Left kidney (tissue), 2 donors: Measurements from ENCODE around the gene PITPNC1. TPM values are rescaled to one million over a fixed set of nuclear protein-coding genes. Genes with fewer than 3 reads are reported as not detected.
"Not testable (repeated sequence)": the region's sequence is repeated elsewhere in the genome, so short reads cannot be mapped to it uniquely, and the experiment has no call there.

Source experiments
- DNase-seq: peaks from one replicate; pipeline ENCODE4 v3.0.0-alpha.2; 2013
- polyA plus RNA-seq: library from polyadenylated mRNA; unstranded; fragments of 120-200 nt; gene quantifications from one replicate; pipeline ENCODE4 v1.2.1, GENCODE V29; 2013; ENCODE audit not compliant: insufficient read length

PITPNC1 gene
- polyA plus RNA-seq, 1 donor, result 22.3 TPM

DNA sequence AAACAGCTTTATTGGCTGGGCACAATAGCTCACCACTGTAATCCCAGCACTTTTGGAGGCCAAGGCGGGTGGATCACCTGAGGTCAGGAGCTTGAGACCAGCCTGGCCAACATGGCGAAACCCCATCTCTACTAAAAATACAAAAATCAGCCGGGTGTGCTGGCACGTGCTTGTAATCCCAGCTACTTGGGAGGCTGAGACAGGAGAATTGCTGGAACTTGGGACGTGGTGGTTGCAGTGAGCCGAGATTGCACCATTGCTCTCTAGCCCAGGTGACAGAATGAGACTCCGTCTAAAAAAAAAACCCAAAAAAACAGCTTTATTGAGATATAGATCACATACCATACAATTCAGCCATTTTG, 274.1 kb downstream of the PITPNC1 start:
- not testable (repeated sequence) for DNase-seq

DNA sequence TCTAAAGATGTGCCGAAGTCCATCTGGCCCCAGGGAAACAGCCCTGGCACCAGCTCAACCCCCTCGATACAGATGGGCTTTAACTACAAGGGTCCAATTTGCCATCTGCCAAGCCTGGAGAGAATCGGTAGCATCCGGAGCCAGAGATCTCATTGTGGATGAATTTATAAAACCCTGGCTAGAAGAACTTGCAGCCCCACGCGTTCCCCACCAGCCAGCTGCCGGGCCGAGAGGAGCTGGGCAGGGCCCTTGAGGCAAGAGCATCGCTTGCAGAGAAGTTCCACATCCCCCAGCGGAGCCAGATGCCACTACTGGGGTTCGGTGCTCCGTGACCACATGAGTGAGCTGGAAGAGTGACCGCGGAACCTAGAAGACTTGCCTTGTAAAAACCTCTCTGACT, 275.4 kb downstream of the PITPNC1 start:
- DNase-seq, result no peak

DNA sequence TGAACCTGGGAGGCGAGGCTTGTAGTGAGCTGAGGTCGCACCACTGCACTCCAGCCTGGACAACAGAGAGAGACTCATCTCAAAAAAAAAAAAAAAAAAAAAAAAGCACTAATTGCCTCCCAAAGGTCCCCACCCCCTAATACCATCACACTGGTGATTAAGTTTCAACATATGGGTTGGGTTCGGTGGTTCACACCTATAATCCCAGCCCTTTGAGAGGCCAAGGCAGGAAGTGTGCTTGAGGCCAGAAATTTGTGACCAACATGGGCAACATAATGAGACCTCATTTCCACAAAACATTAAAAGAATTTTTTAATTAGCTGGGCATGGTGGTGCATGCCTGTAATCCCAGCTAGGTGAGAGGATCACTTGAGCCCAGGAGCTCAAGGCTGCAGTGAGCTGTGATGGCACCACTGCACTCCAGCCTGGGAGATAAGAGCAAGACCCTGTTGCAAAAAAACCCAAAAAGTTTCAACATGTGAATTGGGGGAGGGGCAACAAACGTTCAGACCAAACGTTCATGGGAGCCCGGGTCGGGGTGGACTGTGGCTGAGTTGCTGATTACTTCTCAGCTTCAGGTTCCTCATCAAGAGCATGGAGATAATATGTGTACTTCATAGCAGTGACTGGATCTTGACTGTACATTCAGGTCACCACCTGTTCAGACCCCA, 278.5 kb downstream of the PITPNC1 start:
- DNase-seq, result no peak

DNA sequence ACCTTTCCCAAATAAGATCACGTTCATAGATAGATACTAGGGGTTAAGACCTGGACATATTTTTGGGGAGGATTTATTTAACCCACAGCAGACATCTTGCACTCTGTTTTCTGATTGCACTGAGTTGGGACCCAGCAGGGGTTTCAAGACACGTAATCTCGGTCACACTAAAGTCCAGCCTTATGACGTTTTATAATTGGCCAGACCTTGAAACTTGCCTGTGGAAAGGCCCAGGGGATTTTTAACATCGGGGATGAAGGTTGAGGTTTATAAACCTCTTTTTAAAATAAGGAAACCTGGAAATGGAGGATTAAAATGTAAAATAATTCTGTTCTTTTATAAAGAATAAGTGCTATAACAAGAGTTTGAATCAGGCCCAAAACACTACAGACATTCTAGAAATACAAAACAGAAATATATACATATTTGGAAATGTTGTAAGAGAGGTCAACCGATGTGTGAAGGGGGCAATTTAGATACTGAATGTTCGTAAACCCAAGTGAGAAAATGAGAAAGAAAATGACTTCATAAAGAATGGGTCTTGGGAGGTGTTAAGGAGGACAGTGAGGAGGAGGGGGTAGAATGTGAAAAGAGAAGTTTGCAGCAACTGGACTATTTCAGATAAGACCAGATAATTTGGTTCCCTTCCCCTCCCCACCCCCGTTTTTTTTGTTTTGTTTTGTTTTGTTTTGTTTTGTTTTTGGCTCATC, 279.6 kb downstream of the PITPNC1 start:
- no peak for DNase-seq

DNA sequence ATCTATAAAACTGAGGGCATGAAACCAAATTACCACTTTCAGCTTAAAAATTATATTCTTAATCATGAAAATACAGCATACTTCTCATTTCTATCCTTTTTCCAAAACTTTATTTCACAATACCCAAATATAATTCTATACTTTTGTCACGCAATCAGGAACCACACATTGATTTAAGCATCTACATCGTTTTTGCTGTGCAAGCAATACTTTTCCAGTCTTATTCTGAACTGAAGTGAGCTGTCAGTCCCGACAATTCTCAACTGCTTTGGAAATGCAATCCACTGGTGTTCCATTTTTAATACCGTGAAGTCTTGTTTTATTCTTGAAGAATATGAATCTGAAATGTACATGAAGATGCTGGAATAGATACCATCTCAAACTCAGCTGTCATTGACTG, 280.5 kb downstream of the PITPNC1 start:
- DNase-seq, result no peak

DNA sequence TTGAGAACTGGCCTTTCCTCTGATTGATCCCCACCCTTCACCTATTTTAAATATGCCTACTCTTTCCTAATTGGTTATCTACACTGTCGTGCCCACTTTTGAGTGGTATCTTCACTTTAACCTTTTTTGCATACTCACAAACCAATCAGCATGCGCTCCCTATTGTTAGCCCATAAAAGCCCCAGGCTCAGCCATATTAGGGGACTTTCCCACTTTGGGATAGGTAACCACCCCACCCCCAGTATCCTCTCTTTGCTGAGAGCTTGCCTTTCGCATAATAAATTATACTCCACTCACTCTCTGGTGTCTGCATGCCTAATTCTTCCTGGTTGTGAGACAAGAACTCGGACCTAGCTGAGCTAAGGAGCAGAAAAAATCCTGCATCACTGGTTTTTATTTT, 281.2 kb downstream of the PITPNC1 start:
- DNase-seq, result no peak

DNA sequence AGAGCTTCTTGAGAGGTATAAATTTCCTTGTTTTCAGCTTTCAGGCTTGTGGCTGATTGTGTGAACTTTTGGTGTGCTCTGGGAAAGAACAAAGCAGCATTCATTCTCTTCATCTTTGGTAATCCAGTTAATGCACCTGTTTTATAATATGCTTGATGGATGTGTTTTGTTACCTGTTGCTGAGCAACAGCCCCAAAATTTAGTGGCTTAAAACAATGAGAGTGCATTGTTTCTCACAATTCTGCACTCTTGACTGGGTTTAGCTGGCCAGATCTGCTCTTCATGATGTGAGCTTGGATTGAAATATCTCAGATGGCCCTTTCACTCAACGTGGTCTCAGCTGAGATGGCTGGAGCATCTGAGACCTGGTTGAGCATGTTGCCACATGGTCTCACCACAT, 281.9 kb downstream of the PITPNC1 start:
- DNase-seq, result no peak

DNA sequence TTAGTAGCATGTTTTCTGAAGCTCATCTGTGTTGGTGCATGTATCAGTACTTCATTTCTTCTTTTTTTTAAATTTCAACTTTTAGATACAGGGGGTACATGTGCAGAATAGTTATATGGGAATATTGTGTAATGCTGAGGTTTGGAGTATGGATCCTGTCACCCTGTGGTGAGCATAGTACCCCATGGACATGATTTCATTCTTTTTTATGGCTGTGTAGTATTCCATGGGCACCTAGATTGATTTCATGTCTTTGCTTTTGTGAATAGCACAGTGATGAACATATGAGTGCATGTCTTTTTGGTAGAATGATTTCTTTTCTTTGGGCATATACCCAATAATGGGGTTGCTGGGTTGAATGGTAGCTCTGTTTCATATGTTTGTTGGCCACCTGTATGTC, 285.6 kb downstream of the PITPNC1 start:
- no peak for DNase-seq

DNA sequence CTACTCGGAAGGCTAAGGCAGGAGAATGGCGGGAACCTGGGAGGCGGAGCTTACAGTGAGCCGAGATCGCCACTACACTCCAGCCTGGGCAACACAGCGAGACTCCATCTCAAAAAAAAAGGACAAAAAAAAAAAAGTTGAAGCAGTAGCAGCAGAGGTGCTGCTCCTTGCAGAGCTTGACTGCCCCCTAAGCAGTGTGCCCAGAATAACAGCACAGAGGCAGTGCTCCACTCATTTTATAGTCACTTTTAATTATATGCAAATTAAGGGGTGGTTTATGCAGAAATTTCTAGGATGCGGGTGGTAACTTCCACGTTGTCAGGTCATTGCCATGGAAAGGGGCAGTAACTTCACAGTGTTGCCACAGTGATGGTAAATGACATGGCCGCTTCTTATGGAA, 286.4 kb downstream of the PITPNC1 start:
- no peak for DNase-seq

DNA sequence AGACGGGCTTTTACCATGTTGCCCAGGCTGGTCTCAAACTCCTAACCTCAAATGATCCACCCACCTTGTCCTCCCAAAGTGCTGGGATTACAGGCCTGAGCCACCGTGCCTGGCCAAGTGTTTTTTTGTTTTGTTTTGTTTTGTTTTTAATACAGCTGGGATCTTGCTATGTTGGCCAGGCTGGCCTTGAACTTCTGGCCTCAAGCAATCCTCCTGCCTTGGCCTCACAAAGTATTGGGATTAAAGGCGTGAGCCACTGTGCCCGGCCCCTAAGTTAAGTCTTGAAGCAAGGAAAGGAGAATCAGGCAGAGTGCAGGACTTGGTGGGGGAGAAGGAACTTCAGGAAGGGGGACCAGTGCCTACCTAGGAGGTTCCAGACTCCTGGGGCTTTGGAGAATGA, 288.9 kb downstream of the PITPNC1 start:
- DNase-seq, result no peak

DNA sequence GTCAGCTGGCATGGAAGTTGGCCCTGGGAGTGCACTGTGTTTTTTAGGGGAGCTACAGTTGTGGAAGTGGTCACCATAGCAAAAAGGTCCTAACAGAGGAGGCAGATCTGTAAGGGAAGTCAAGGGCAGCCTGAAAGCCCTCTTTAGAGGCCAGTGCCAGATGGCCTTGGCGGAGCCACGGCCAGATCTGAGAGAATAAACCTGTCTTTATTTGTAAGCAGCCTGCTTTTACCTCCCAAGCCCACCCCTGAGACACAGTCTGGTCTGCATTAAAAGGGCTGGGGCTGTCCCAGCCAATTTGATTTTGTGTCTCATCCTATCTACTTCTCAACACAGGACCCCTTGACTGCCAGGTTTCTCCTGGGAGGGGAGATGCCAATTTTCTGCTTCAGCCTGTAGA, 289.6 kb downstream of the PITPNC1 start:
- DNase-seq, result no peak

DNA sequence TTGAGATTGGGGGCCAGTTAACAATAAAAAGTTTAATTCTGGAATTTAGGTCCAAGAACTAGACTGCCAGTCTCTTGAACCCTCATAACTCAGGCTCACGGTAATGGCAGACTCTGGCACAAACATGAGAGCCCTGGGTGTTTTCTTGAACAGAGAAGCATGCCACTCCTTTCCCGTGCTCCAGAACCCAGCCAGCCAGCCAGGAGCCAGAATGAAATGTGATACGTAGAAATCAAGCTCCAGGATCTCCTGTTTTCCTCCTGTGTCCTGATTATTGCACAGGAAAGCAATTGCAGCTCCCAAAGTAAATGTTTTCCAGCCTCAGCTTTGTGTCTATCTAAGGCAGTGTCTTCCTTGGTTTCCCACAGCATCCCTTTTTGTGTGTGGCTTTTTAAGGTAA, 294.4 kb downstream of the PITPNC1 start:
- DNase-seq, result no peak

DNA sequence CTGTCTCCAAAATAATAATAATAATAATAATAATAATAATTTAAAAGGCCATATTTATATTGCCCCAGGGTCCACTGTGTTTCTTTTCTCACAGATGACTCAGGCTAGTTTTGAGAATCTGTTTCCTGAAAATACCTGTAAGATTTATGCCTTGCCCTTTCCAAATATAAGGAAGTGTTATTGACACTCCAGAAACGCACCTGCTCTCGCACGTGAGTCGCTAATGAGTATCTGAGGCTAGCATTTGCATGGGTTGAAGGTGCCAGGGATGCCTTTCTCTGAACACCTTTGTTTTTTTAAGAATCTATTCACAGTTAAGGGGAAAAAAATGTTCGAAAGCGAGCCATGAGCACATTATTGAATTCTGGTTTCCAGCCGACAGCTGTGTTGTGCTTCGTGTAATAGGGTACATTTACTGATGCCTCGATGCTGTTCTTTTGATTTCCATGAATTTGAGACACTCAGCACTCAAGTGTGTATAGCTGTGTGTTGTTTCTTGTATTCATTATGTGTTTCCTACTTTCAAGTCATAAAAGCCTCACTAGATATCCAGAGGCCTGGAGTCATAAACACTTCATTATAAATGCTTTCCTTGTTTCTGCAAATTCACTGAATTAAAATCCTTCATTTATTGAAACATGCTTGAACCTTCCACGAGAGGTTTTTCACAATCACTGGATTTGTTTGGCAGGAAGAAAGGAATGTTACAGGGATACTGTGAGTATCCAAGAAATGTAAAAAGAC, 295.7 kb downstream of the PITPNC1 start:
- DNase-seq, result no peak

DNA sequence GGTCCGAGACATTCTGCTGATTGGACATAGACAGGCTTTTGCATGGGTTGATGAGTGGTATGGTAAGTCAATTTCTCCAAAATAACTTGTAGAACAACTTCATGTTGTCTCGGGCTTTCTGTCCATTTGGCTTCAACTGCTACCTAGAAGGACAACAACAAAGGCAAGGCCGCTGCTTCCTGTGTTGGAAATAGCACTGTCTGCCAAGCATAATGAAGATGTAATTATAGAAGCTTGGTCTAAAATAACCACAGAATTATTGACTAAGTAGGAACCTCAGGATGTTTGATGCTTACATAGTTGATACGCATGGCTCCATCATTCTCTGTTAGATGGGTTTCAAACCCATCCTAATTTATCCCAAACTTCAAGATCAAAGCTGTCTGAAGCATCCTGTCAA, 298.4 kb downstream of the PITPNC1 start:
- no peak for DNase-seq

DNA sequence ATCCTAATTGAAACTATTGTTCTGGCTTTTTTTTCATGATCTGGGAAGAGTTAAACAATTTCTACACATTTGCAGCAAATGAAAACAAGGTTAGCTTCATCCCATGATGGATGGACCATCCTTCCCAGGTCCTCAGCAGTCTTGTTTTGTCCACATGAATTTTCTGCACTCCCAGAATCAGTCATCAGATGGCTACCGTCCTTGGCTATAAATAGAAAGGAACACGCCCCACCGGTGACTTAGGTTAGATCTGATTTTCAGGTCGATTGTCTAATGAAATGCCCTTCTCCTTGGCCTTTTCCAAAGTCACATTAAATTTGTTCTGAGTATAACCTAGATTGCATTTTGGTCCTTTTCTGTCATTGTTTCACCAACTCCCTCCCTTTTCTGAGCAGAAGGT, 299.2 kb downstream of the PITPNC1 start:
- no peak for DNase-seq

DNA sequence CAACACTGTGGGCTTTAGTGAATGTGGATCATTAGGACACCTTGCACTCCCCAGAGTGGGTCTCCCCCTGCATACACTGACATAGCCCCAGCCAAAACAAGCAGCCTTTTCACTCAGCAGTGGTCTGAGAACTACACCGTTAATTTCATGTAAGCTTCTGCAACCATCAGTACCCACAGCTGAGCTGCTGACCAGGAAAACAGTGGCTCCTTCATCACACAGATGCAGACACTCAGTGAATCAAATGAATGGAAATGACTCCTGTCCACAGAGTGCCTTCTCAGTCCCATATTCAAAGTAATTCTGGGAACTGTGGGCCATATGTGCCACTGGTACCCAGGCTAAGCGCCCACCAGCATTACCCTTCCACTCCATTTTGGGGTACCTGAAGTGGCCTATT, 301.3 kb downstream of the PITPNC1 start:
- DNase-seq, result no peak

DNA sequence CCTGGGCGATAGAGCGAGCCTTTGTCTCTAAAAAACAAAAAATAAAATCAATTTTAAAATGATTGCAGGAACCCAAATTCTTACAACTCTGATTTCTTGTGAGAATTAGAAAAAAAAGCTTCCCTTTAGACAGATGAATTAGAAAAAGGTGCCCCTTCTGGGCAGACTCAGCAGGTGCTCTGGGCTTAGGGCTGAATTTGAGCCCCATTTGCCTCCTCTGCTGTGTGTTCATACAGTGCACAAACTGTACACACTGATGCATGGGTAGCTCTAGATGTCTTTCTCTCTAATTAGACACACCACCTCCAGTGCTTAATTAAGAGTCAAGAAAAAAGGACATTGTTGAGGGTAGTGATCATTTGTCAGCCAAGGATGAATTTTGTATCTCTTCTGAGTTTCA, 302.1 kb downstream of the PITPNC1 start:
- DNase-seq, result no peak

DNA sequence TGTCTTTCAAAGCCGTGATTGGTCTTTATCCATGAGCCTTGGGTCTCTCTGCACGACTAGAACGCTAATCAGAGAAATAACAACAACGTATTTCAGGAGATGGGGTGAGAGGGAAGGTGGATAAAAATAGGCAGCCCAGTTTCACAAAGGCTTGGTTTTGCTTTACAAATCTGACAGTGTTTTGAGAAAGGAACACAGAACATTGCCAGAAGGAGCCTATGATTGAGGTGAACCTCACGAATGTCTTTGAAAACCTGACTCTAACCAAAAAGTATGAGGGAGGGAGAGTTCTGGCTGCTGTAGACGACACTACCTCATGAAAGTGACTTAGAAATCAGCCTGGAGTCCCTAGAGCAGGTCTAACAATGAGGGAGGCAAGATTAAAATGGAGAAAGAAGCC, 302.6 kb downstream of the PITPNC1 start:
- no peak for DNase-seq

DNA sequence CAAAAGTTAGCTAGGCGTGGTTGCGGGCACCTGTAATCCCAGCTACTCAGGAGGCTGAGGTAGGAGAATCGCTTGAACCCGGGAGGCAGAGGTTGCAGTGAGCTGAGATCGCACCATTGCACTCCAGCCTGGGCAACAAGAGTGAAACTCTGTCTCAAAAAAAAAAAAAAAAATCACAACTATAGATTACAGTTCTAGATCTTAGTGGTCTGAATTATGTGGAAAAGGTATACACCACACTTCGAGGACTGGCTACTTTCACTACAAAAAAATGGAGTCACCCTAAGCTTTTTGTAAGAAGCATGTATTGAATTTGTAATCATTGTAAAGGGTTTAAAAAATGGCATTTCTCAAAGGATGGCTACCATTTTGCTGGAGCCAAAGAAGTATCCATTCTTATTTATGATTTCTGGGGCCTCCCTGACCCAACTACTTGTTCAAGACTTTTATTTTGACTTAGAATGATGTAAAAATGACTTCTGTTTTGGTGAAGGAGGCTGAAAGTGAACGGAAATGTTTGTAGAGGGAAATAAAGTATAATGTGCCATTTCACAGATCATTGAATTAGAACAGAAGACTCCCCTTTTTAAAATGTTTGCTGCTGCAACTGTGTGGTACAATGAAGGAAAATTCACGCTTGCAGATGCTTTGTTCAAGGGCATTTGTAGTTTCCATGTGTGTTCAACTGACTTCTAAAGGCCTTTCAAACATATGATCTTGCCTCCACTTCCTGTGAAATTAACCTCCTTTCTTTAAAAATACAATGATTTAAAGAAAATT, 303.6 kb downstream of the PITPNC1 start:
- DNase-seq, result no peak

DNA sequence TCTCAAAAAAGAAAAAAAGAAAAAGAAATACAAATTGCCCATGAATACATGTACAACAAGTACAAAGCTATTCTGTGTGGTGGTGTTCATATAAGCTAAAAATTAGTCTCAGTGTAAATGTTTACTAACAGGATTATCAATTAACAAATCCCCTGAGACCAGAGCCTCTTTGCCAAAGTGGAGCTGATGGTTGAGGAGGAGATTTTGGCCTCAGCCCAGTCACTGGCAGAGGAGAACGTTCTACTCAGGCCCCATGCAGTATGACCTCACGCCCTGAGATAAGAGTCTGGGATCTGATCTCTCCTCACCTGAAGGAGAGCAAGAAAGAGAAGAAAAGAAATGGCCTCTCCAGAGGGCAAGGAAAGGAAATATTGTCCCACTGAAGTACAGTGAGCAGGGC, 305.1 kb downstream of the PITPNC1 start:
- DNase-seq, result no peak

DNA sequence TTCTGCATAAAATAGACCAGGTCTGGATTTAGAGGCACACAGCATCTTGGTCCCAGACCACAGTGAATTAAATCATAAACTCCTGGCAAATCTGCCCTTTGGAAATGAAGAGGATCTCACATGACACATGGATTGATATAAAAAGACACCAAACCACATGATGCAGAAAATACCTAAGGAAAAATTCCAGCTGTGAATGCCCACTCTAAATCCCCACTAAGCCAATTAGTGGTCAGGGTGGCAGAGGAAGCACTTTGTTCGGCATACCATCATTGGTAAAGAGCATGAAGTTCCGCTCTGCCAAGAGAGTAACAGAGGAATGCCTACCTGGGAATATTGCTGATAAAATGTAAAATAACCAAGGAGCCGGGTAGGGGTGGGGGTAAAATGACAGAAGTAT, 308.3 kb downstream of the PITPNC1 start:
- no peak for DNase-seq

DNA sequence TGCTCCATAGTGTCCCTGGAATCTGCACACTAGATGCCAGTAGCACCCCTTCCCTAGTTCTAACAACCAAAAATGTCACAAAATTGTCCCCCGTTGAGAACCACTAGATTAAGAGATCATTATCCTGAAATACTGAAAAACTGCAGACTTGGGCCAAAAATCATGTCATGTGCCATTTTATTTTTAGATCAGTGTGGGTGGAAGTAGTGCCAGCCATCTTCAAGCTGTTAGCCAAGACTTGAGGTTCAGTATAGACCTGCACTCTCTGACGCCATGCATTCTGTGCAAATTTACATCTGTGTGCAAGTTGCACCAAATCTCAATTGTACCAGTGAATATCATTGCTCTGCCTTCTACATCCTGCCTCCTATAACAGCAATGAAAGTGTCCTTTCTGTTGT, 309.2 kb downstream of the PITPNC1 start:
- no peak for DNase-seq

DNA sequence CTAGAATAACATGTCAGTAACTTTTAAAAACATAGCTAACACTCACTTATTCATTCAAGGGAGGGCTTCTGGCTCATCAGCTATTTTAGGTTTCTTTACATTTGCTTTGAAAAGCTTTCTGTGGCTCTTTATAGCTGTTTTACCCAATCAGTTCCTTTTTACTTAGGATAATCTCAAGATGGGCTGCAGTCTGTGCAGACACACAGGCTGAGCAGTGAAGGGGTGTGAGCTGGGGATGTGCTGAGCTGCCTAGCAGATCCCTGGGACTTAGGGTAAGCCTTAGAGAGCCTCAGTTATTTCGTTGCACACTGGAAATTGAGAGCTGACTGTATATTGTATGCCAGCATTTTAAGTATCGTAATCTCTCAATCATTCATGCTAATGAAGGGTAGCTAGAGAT, 310.4 kb downstream of the PITPNC1 start:
- DNase-seq, result no peak
